Measurements from ENCODE around the gene SNX21. TPM values are rescaled to one million over a fixed set of nuclear protein-coding genes. Genes with fewer than 3 reads are reported as not detected.

Gene SNX21
- total RNA-seq, 4 donors from 2014 or later: 36.7 to 222 (median 63.0) TPM

DNA sequence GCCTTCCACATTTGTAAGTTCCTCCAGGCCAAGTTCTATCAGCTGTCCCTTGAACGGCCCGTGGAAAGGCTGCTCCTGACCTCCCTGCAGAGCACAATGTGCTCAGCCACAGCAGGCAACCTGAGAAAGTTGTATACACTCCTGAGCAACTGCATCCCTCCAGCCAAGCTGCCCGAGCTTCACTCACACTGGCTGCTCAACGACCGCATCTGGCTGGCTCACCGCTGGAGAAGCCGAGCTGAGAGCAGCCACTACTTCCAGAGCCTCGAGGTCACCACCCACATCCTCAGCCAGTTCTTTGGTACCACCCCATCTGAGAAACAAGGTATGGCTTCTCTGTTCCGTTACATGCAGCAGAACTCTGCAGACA, 49.5 kb downstream of the SNX21 start:
- H3K9me3 ChIP-seq: no peaks in the 10 kb centered on the region
- peaks cover 0 to 10% (median 3%) of the 10 kb centered on the region in 4 donors for H3K36me3 ChIP-seq
- intact Hi-C loops (cut with DNase I; ENCODE audit: low total_unique reads): no loop called here
- in situ Hi-C loops (cut with MboI; ENCODE audit: low pct_ligation_motif_present in 1 of 4, low pct_unique_long_range_greater_than_20kb in 1 of 4, low sequenced_read_pairs in 3 of 4): no loop called here
- TF ChIP-seq POLR2AphosphoS5 (IDR thresholded peaks at IDR 0.05) (no peak), EP300 (IDR thresholded peaks at IDR 0.05; ENCODE audit: low read depth) (no peak), POLR2A (IDR thresholded peaks at IDR 0.05) (no peak)
- TF ChIP-seq, protein P1, sequence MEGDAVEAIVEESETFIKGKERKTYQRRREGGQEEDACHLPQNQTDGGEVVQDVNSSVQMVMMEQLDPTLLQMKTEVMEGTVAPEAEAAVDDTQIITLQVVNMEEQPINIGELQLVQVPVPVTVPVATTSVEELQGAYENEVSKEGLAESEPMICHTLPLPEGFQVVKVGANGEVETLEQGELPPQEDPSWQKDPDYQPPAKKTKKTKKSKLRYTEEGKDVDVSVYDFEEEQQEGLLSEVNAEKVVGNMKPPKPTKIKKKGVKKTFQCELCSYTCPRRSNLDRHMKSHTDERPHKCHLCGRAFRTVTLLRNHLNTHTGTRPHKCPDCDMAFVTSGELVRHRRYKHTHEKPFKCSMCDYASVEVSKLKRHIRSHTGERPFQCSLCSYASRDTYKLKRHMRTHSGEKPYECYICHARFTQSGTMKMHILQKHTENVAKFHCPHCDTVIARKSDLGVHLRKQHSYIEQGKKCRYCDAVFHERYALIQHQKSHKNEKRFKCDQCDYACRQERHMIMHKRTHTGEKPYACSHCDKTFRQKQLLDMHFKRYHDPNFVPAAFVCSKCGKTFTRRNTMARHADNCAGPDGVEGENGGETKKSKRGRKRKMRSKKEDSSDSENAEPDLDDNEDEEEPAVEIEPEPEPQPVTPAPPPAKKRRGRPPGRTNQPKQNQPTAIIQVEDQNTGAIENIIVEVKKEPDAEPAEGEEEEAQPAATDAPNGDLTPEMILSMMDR (IDR thresholded peaks at IDR 0.05): no peak
- H3K27me3 ChIP-seq: no peaks in the 10 kb centered on the region
- H3K27ac ChIP-seq: no peak overlapping the region
- peaks cover 10 to 26% (median 14%) of the 10 kb centered on the region in 4 donors for H3K4me1 ChIP-seq
- 77% methylated on average over 9 of the region's 9 CpGs; no CpG with 5 or more reads in 1 of the 2 donors for WGBS, 2 donors (ENCODE audit: low coverage in 1 of 2)
- no peak overlapping the region for H3K4me3 ChIP-seq
- no peak for DNase-seq

DNA sequence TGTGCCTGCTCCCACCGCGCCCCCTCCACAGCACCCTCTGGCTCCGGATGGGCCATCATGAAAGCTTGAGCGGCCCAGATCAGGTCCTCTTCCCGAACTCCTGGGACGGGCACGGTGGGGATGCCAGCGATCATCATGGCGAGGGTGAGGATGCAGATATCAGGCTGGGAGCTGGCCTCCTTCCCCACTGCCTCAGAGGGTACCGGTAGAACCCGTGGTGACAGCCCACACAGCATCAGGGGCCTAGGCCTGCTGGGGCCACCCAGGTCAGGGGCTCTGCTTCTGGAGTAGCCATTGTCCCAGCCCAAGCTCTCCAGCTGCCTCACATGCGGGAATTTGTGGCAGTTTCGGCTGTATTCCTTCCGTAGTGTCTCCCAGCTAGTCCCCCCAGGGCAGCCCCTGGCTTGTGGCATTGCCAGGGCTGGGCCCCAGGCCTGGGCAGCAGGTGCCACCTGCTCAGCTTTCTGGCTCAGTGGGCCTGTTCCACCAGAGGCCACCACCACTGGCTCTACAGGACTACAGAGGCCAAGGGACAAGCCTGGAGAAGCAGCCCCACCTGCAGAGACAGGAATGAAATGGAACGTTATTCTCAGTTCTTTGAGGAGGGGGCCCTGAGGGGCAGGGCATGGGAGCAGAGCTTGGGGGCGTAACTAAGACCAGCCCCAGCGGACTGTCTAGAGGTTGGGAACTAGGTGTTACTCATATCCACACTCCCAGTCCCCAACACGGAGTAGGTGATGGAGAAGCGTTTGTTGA, 53.2 kb downstream of the SNX21 start:
- peaks cover 0 to 7% (median 3%) of the 10 kb centered on the region in 4 donors for H3K36me3 ChIP-seq
- H3K4me3 ChIP-seq: no peak overlapping the region
- no peaks in the 10 kb centered on the region for H3K9me3 ChIP-seq
- intact Hi-C loops (cut with DNase I; ENCODE audit: low total_unique reads): no loop called here
- H3K4me1 ChIP-seq: peaks cover 5 to 35% (median 18%) of the 10 kb centered on the region in 4 donors
- H3K27ac ChIP-seq: no peak overlapping the region
- in situ Hi-C loops (cut with MboI; ENCODE audit: low pct_ligation_motif_present in 1 of 4, low pct_unique_long_range_greater_than_20kb in 1 of 4, low sequenced_read_pairs in 3 of 4): no loop called here
- 94 to 100% methylated on average over 3 to 19 of the region's 19 CpGs for WGBS, 2 donors (ENCODE audit: low coverage in 1 of 2)
- no peak for DNase-seq
- TF ChIP-seq EP300 (IDR thresholded peaks at IDR 0.05; ENCODE audit: low read depth) (no peak), POLR2A (IDR thresholded peaks at IDR 0.05) (no peak), POLR2AphosphoS5 (IDR thresholded peaks at IDR 0.05) (no peak)
- TF ChIP-seq, protein P1 (IDR thresholded peaks at IDR 0.05): no peak
- H3K27me3 ChIP-seq: no peaks in the 10 kb centered on the region

DNA sequence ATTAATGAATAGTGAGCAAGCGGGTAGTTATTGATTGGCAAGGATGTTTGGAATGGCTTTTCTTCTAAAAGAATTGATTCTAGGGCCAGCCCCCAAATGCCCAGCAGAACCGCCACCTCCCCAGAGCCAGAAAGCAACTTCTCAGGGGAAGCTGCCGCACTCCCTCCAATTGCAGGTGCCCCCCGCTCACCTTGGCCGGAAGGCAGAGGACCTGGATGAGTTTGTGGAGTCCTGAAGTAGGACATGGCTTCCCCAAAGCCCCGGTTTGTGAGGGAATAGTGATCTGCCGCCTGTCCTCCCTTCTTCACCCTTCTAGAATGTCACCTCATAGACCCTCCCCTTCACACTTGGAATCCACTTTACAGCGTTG, 53.7 kb downstream of the SNX21 start, which contains the start of gene SPATA25:
Gene SPATA25, minus strand, starts transcription at position 277 of the 370 bp plus-strand sequence. Its CDS starts 32 bp downstream, at position 245.
- in situ Hi-C loops (cut with MboI; ENCODE audit: low pct_ligation_motif_present in 1 of 4, low pct_unique_long_range_greater_than_20kb in 1 of 4, low sequenced_read_pairs in 3 of 4): no loop called here
- WGBS, 2 donors (ENCODE audit: low coverage in 1 of 2): 92% methylated on average over 8 of the region's 8 CpGs; no CpG with 5 or more reads in 1 of the 2 donors
- peaks cover 0 to 7% (median 3%) of the 10 kb centered on the region in 4 donors for H3K36me3 ChIP-seq

DNA sequence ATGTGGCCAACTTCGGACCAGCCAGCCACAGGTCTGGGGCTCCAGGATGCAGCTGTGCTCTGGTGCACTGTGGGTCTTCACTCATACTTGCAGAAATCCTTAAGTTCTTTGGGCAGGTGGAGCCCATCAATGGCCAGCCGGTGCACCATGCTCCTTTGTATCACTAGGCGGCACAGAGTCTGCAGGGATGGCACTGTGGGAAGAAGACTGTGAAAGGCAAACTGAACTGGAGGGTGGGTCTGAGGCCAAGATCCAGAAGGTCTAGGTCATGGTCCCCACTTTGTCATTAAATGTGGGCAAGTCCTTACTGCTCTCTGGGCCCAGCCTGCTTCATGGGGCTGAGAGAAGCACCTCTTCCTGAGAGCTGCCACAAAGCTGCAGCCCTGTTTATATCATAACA, 55.1 kb downstream of the SNX21 start:
- Histone ChIP-seq H3K36me3 (peaks cover 0 to 1% (median 0%) of the 10 kb centered on the region in 4 donors), H3K4me3 (no peak overlapping the region), H3K4me1 (peaks cover 15 to 47% (median 35%) of the 10 kb centered on the region in 4 donors), H3K27ac (no peak overlapping the region), H3K9me3 (no peaks in the 10 kb centered on the region), H3K27me3 (no peaks in the 10 kb centered on the region)
- TF ChIP-seq POLR2A (IDR thresholded peaks at IDR 0.05) (no peak), POLR2AphosphoS5 (IDR thresholded peaks at IDR 0.05) (no peak), EP300 (IDR thresholded peaks at IDR 0.05; ENCODE audit: low read depth) (no peak)
- TF ChIP-seq, protein P1 (IDR thresholded peaks at IDR 0.05): no peak
- WGBS, 2 donors (ENCODE audit: low coverage in 1 of 2): 90% methylated on average over 3 of the region's 3 CpGs; no CpG with 5 or more reads in 1 of the 2 donors
- no peak for DNase-seq
- in situ Hi-C loops (cut with MboI; ENCODE audit: low pct_ligation_motif_present in 1 of 4, low pct_unique_long_range_greater_than_20kb in 1 of 4, low sequenced_read_pairs in 3 of 4) (no loop called here), intact Hi-C loops (cut with DNase I; ENCODE audit: low total_unique reads) (no loop called here)

More for the DNA sequence above, 53.7 kb downstream of the SNX21 start, which contains the start of gene SPATA25:
- TF ChIP-seq EP300 (IDR thresholded peaks at IDR 0.05; ENCODE audit: low read depth) (no peak), POLR2AphosphoS5 (IDR thresholded peaks at IDR 0.05) (no peak), POLR2A (IDR thresholded peaks at IDR 0.05) (no peak)
- TF ChIP-seq, protein P1 (IDR thresholded peaks at IDR 0.05): no peak
- H3K27ac ChIP-seq: no peak within 1 kb of the TSS
- H3K9me3 ChIP-seq: no peaks in the 10 kb centered on the region
- H3K27me3 ChIP-seq: no peaks in the 10 kb centered on the region
- DNase-seq: no peak
- intact Hi-C loops (cut with DNase I; ENCODE audit: low total_unique reads): no loop called here
- H3K4me1 ChIP-seq: peaks cover 6 to 35% (median 22%) of the 10 kb centered on the region in 4 donors
- no peak within 1 kb of the TSS for H3K4me3 ChIP-seq
